CD4-positive, alpha-beta memory T cell (primary cell): ENCODE results near the gene DGCR6L. TPM values are rescaled to one million over a fixed set of nuclear protein-coding genes. Genes with fewer than 3 reads are reported as not detected.
"Not testable (repeated sequence)": the region's sequence is repeated elsewhere in the genome, so short reads cannot be mapped to it uniquely, and the experiment has no call there.

ENCODE experiments used
- CTCF ChIA-PET: fragments of 350-600 bp; sonication (Branson Sonifier 250); formaldehyde crosslinking; loops from one replicate; lab custom pipeline; 2021; ENCODE audit warnings: inconsistent platforms; ENCODE audit not compliant: partially characterized antibody; lab: Charles Lee
- POLR2A ChIA-PET: fragments of 350-600 bp; sonication (Branson Sonifier 250); formaldehyde crosslinking; loops from one replicate; lab custom pipeline; 2021; ENCODE audit not compliant: partially characterized antibody; lab: Charles Lee
- DNase-seq, 5 donors: peaks; one replicate each; pipeline versions ENCODE4 v3.0.0 to v3.0.0-alpha.2; 2020 to 2022; ENCODE audit warnings: mixed read lengths in 1 of 5
- H3K27ac ChIP-seq: one replicate; pipeline ENCODE4 v1.7.0; 2013; ENCODE audit warnings: low read depth, low read length
- H3K27me3 ChIP-seq: 2 replicates; pipeline ENCODE4 v1.7.0; 2013; ENCODE audit warnings: mild to moderate bottlenecking, low read length, moderate library complexity; ENCODE audit not compliant: insufficient read depth
- H3K36me3 ChIP-seq: 2 replicates; pipeline ENCODE4 v1.7.0; 2013; ENCODE audit warnings: mild to moderate bottlenecking, low read length, moderate library complexity; ENCODE audit not compliant: insufficient read depth
- H3K4me1 ChIP-seq: 2 replicates; pipeline ENCODE4 v1.7.0; 2013; ENCODE audit warnings: mild to moderate bottlenecking, low read length, moderate library complexity; ENCODE audit not compliant: insufficient read depth
- H3K4me3 ChIP-seq, 2 donors: one replicate each; pipeline ENCODE4 v1.7.0; 2013; ENCODE audit warnings: low read length in 2 of 2, mild to moderate bottlenecking in 1 of 2
- H3K9me3 ChIP-seq, 2 donors: one replicate each; pipeline ENCODE4 v1.7.0; 2013; ENCODE audit warnings: low read length in 2 of 2, control low read depth in 1 of 2; ENCODE audit not compliant: control insufficient read depth in 1 of 2
- H3K27ac Mint-ChIP-seq, 7 donors: one replicate each; pipeline ENCODE4 v1.8.0; 2020 to 2021; ENCODE audit warnings: mixed read lengths in 7 of 7, mild to moderate bottlenecking in 6 of 7, inconsistent platforms in 3 of 7, moderate library complexity in 3 of 7
- H3K27me3 Mint-ChIP-seq, 2 donors: one replicate each; pipeline ENCODE4 v1.8.0; 2020 to 2021; ENCODE audit warnings: mixed read lengths in 2 of 2
- H3K36me3 Mint-ChIP-seq, 2 donors: one replicate each; pipeline ENCODE4 v1.8.0; 2020 to 2021; ENCODE audit warnings: mixed read lengths in 2 of 2, inconsistent platforms in 1 of 2, mild to moderate bottlenecking in 1 of 2
- H3K4me1 Mint-ChIP-seq, 4 donors: one replicate each; pipeline ENCODE4 v1.8.0; 2020 to 2021; ENCODE audit warnings: mixed read lengths in 4 of 4, mild to moderate bottlenecking in 1 of 4
- H3K4me3 Mint-ChIP-seq, 8 donors: one replicate each; pipeline ENCODE4 v1.8.0; 2020 to 2021; ENCODE audit warnings: mixed read lengths in 8 of 8, mild to moderate bottlenecking in 7 of 8, moderate library complexity in 6 of 8, inconsistent platforms in 3 of 8
- H3K9me3 Mint-ChIP-seq, 8 donors: one replicate each; pipeline ENCODE4 v1.8.0; 2020 to 2021; ENCODE audit warnings: mixed read lengths in 8 of 8, mild to moderate bottlenecking in 5 of 8, inconsistent platforms in 3 of 8, moderate library complexity in 1 of 8
- intact Hi-C: fragments of 100-400 bp; cut with micrococcal nuclease; formaldehyde crosslinking; loops from one replicate; pipeline ENCODE4 v1.15.1; 2023
- polyA plus RNA-seq, 2 donors: library from polyadenylated mRNA; unstranded; fragments of 300-500 nt; fragmentation: Illumina TruSeq; gene quantifications; one replicate each; pipeline ENCODE4 v1.2.3, GENCODE V29; 2021
- total RNA-seq, 2 experiments: library from RNA; stranded (reverse); gene quantifications; one replicate each; pipeline ENCODE4 v1.2.3, GENCODE V29; 2021

Gene DGCR6L
- total and polyA plus RNA-seq, 4 experiments from 2014 or later, result 39.9 to 145 (median 82.4) TPM

GRCh38 chr22:20316844-20317401, 2.9 kb downstream of the DGCR6L start:
- no peaks in the 10 kb centered on the region for H3K9me3 Mint-ChIP-seq
- H3K27ac Mint-ChIP-seq, result peak overlapping the region in 3 of 7 donors; percentile 41 to 78 (median 48)
- H3K36me3 Mint-ChIP-seq, result peaks cover 0 to 9% of the 10 kb centered on the region in 2 donors
- ChIA-PET POLR2A (no interaction called here), CTCF (interaction anchor here (1.4 to 1.6 kb wide), 3 partner anchors 10 to 79 kb away, joined by 3 to 5 read pairs (median 3); no protein-coding TSS in a partner anchor)
- no peaks in the 10 kb centered on the region for H3K9me3 ChIP-seq
- peak overlapping the region in 6 of 8 donors; percentile 24 to 60 (median 34) for H3K4me3 Mint-ChIP-seq
- H3K27ac ChIP-seq, result no peak overlapping the region
- intact Hi-C loops, result no loop called here
- no peak for DNase-seq
- H3K36me3 ChIP-seq, result no peaks in the 10 kb centered on the region
- H3K27me3 Mint-ChIP-seq, result no peaks in the 10 kb centered on the region
- H3K4me1 Mint-ChIP-seq, result peaks cover 20 to 48% (median 35%) of the 10 kb centered on the region in 4 donors
- peaks cover 36% of the 10 kb centered on the region for H3K4me1 ChIP-seq
- no peaks in the 10 kb centered on the region for H3K27me3 ChIP-seq
- H3K4me3 ChIP-seq, result no peak overlapping the region

DNA sequence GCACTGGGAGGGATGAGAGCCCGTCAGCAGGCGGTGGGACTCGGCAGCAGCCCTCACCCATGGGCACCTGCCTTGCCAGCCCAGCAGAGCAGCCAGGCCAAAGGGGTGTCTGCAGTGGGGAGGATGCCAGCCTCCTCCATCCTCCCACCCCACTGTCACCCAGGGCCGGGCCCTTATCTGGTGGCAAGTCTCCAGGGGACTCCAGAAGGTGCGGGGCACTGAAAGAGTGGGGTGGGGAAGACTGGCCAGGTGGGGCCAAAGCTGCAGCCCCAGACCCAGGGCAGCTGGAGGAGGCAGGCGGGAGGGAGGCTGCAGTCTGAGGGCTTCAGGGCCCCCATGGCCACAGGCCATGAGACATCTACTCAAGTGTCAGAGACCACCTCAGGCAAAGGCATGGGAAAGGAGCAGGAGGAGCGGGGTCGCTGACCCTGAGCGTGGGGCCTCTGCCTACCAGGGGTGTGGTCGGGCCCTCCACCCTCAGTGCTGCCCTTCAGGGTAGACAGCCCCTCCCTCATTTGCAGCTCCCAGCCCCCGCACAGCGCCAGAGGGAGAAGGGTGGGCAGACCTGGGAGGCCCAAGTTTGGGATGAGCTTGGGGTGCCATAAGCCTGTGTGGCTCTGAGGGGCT, 3.5 kb downstream of the DGCR6L start:
- Mint-ChIP-seq H3K9me3 (no peaks in the 10 kb centered on the region), H3K4me3 (no peak overlapping the region), H3K27me3 (no peaks in the 10 kb centered on the region), H3K27ac (peak overlapping the region in 2 of 7 donors; percentile 41 to 48), H3K36me3 (peaks cover 0 to 9% of the 10 kb centered on the region in 2 donors), H3K4me1 (peaks cover 17 to 42% (median 30%) of the 10 kb centered on the region in 4 donors)
- ChIA-PET CTCF (interaction anchor here (1.4 to 1.6 kb wide), 2 partner anchors 69 to 78 kb away, joined by 3 read pairs; no protein-coding TSS in a partner anchor), POLR2A (no interaction called here)
- H3K27ac ChIP-seq, result no peak overlapping the region
- no peaks in the 10 kb centered on the region for H3K36me3 ChIP-seq
- H3K9me3 ChIP-seq, result no peaks in the 10 kb centered on the region
- H3K27me3 ChIP-seq, result no peaks in the 10 kb centered on the region
- intact Hi-C loops, result no loop called here
- no peak overlapping the region for H3K4me3 ChIP-seq
- H3K4me1 ChIP-seq, result peaks cover 30% of the 10 kb centered on the region
- DNase-seq, result no peak

GRCh38 chr22:20315337-20316216, 4.3 kb downstream of the DGCR6L start:
- Mint-ChIP-seq H3K27me3 (no peaks in the 10 kb centered on the region), H3K9me3 (no peaks in the 10 kb centered on the region), H3K4me1 (peaks cover 15 to 36% (median 24%) of the 10 kb centered on the region in 4 donors), H3K36me3 (peaks cover 0 to 9% of the 10 kb centered on the region in 2 donors), H3K27ac (no peak overlapping the region), H3K4me3 (no peak overlapping the region)
- H3K27ac ChIP-seq, result no peak overlapping the region
- no peak for DNase-seq
- H3K36me3 ChIP-seq, result no peaks in the 10 kb centered on the region
- no peak overlapping the region for H3K4me3 ChIP-seq
- no peaks in the 10 kb centered on the region for H3K9me3 ChIP-seq
- intact Hi-C loops, result no loop called here
- H3K27me3 ChIP-seq, result no peaks in the 10 kb centered on the region
- peaks cover 23% of the 10 kb centered on the region for H3K4me1 ChIP-seq
- ChIA-PET CTCF (no interaction called here), POLR2A (no interaction called here)

- H3K4me3 ChIP-seq, H3K9me3 Mint-ChIP-seq, intact Hi-C loops, H3K27me3 Mint-ChIP-seq, H3K4me3 Mint-ChIP-seq, H3K36me3 Mint-ChIP-seq, H3K27me3 ChIP-seq, H3K27ac ChIP-seq, H3K27ac Mint-ChIP-seq, H3K36me3 ChIP-seq, CTCF ChIA-PET, DNase-seq, POLR2A ChIA-PET, H3K9me3 ChIP-seq: not testable (repeated sequence)
- peaks cover 23% of the 10 kb centered on the region for H3K4me1 ChIP-seq
- peaks cover 14 to 34% (median 22%) of the 10 kb centered on the region in 4 donors for H3K4me1 Mint-ChIP-seq
These were observed 5.0 kb downstream of the DGCR6L start for GRCh38 chr22:20314741-20315336.

DNA sequence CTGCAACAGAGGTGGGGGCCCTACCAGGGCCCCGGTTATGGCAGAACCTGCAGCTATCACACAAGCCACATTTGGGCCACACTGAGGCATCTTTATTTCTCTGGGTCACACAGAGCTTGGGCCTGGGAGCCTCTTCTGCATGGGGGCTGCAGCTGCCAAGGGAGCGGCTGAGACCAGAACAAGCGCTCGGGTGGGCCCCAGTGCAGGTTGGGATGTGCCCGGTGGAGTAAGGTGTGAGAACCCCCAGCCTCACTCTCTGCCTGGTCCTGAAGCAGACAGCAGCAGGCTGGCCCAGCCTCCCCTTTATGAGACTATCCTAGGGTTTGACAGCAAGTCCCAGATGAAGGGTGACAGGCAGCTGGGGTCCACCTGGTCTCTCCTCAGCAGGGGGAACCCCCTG, 5.7 kb downstream of the DGCR6L start:
- H3K27ac ChIP-seq, CTCF ChIA-PET, H3K36me3 Mint-ChIP-seq, H3K27ac Mint-ChIP-seq, H3K9me3 ChIP-seq, H3K4me3 ChIP-seq, H3K9me3 Mint-ChIP-seq, H3K36me3 ChIP-seq, intact Hi-C loops, H3K4me3 Mint-ChIP-seq, DNase-seq, H3K27me3 ChIP-seq, H3K27me3 Mint-ChIP-seq, POLR2A ChIA-PET: not testable (repeated sequence)
- H3K4me1 ChIP-seq, result peaks cover 21% of the 10 kb centered on the region
- H3K4me1 Mint-ChIP-seq, result peaks cover 14 to 30% (median 20%) of the 10 kb centered on the region in 4 donors

GRCh38 chr22:20313306-20314077, 6.4 kb downstream of the DGCR6L start:
- H3K27me3 ChIP-seq, H3K9me3 Mint-ChIP-seq, H3K9me3 ChIP-seq, H3K27me3 Mint-ChIP-seq, H3K4me3 Mint-ChIP-seq, POLR2A ChIA-PET, intact Hi-C loops, DNase-seq, H3K36me3 Mint-ChIP-seq, H3K27ac Mint-ChIP-seq, CTCF ChIA-PET, H3K36me3 ChIP-seq, H3K27ac ChIP-seq, H3K4me3 ChIP-seq: not testable (repeated sequence)
- peaks cover 12 to 24% (median 16%) of the 10 kb centered on the region in 4 donors for H3K4me1 Mint-ChIP-seq
- peaks cover 14% of the 10 kb centered on the region for H3K4me1 ChIP-seq
